Measurements from ENCODE around the gene LAMA5. TPM values are rescaled to one million over a fixed set of nuclear protein-coding genes. Genes with fewer than 3 reads are reported as not detected.

LAMA5 gene
- polyA plus RNA-seq, 1 donor: 96.2 TPM

- no peak for DNase-seq
Observed at GRCh38 chr20:62371588-62372041, 4.5 kb upstream of the LAMA5 start.

- DNase-seq: no peak
Observed at GRCh38 chr20:62370807-62371587, 3.9 kb upstream of the LAMA5 start.

GRCh38 chr20:62370115-62370806 is 3.1 kb upstream of the LAMA5 start:
- DNase-seq: no peak

DNA sequence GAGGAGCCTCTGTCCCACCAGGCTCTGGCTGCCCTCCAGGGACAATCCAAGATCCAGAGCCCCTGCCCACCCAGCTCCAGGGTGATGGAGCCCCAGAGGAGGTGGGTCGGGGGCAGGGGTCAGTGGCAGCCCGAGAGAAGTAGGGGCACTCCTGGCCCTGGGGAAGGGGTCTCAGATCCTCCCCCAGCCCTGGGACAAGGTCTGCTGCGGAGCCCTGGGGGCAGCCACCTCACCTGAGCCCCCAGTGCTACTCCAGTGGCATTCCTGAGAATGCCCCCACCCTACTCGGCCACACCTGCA is 2.7 kb upstream of the LAMA5 start:
- no peak for DNase-seq

DNA sequence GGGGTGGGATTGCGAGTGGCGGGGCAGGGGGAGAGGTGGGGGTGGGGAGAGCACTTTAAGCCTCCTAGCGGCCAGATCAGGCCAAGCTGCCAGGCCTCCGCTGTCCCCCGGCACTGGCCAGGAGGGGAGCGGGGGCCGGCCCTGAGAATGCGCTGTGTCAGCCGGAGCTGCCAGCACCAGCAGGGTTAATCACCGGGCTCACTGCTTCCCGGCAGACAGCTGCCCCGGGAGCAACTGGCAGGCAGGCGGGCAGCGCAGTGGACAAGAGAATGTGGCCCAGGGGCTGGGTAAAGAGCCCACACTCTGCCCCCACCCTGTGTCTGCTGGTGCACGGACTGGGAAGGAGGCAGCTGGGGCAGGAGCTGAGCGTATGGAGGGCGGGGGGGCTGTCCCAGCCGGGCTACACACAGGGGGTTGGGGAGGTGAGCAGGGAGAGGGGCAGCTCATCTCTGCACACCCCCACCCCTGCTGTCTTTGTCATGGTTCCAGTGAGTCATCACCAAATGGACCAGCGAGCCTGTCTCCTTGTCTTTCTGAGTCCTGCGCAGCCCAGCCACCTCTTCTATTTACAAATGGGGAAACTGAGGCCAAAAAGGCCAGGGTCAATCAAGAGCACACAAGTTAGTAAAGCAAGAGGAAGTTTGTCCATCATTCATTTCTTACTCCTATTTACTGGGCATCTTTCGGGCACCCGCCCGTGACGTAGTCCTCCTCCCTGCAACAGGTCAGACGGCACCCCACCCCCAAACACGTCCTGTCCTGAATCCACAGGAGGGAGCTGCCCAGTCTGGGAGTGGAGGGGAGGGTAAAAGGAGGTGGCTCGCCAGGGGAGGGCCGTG is 2.1 kb upstream of the LAMA5 start:
- DNase-seq: no peak

- DNase-seq: no peak
Observed at GRCh38 chr20:62368392-62368975, 1.4 kb upstream of the LAMA5 start.

- DNase-seq: no peak
Observed at GRCh38 chr20:62367633-62368391, 700 bp upstream of the LAMA5 start.

DNA sequence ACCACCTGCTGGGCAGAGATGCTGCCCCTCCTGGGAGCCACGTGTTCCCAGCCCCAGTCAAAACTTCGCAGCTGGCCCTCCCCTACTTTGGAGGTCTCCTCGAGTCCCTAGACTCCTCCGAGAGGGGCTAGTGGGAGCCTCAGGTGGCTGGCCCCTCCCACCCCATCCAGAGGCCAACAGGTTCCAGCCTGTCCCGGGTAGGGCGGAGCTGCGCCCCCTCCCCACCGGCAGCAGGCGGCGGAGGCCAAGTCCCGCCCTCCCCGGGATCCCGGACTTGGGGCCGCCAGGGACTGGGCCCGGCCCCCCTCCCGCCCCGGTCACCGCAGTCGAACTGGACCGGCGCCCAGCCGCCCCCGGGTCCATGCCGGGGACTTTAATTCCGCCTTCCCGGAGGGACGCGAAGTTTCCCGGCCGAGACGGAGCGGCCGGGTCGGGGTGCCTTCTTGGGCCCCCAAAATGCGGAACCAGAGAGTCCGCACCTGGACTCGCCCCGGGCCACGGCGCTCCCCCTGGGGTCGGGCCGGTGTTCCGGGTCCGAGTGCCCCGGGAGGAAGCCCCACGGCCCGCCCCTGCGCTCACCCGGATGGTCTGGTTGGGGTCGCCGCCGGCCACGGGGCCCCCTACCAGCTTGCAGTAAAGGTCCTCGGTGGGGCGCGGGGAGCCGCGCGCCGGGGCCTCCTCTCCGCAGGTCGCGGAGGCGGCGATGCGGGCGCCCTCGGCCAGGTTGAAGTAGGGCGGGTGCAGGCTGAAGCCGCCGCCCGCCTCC is 559 bp downstream of the LAMA5 start:
- DNase-seq: no peak

DNA sequence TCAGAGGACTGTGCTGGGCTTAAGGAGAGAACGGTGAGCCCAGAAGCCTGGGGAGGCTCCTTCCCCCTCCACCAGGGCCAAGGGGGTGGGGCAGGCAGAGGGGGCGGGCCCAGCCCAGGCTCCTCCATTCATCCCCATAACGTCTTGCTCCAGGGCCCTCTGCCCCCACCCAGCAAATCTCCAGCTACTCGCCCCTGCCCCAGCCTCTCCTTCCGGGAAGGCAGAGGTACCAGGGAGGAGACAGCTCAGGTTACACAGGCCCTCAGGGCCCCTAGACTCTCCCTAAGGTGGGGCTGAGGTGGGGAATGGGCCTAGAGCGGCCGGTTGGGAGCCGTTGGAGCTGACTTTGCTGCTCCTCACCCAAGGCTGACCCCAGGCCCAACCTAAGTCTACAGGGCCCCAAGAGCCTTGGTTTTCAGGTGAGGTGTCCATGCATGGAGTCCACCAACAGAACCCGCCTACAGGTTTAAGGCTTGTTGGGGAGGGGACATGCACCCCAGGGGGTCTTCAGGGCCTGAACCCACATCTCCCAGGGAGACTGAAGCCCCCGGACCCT is 1.2 kb downstream of the LAMA5 start:
- no peak for DNase-seq

DNA sequence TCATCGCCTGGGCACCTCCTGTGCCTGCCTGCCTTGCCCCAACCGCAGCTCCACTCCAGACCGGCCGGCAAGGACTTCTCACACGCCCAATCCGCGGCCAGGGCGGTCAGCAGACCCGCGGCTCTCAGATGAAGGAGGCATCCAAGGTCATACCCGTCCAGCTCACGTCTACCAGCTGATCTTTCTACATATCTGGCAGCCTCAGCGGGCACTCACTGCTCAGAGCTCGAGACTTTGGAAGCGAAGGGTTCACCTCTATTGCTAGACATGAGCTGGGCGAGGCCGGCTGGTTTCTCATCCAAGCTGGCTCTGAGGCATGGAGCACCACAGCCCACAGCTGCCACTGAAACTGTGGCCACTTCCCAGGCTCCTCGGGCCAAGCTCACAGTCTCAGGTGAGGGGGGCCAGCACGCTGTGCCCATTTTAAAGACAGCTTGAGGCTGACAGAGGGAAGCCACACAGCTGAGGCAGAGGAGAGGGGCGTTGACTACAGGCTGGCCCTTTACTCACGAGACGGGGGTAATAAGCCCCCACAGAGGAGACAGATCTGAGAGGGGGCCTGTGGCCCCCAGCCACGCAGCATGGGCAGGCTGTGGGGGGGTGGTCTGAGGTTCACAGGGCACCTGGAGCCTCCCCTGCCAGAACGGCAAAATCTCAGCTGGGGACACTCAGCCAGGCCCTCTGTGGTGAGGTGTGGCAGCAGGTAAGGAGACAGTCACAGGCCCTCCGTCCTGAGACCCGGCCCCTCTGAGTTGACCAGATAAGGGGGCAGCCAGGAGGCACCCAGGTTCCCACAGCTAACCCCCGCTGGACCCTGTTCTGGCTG is 2.0 kb downstream of the LAMA5 start:
- no peak for DNase-seq

DNA sequence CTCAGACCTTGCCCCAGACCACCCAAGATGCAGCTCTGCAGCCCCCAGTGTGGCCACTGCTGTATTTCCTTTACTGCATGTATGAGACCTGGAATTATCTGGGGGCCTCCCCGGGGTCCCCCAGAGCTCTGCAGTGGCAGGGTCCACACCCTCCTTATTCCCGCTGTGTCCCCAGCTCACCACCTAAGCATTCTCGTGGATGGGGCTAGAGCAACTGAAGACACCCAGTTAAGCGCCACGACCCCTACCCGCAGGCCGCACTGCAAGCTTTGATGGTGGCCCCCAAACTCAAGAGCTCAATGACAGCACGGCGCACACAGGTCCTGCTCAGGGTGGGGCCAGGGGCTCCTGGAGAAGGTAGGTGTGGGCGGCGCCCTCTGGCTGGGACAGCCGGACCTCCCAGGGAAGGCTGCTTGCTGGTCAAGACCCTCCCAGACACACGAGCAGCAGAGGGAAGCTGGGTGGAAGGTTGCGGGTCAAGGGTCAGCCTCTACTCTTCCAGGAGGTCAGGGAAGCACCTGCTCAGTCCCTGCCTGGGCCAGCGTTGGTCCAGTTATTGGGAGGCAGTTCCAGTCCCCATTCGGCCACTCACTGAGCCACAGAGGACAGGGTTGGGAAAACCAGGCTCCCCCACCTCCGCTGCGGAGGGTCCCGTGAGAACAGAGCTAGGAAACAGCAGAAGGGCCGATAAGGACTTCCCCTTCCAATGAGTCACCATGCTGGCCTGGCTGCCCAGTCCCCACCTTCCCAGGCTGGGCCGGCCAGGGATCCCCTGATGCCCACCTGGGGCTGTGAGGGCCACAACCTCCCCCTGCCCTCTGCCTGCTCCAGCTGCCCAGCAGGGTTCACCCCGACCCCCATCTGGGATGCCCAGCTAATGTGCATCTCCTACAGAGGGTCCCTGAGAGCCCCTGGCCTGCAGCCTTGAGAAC is 2.9 kb downstream of the LAMA5 start:
- no peak for DNase-seq

DNA sequence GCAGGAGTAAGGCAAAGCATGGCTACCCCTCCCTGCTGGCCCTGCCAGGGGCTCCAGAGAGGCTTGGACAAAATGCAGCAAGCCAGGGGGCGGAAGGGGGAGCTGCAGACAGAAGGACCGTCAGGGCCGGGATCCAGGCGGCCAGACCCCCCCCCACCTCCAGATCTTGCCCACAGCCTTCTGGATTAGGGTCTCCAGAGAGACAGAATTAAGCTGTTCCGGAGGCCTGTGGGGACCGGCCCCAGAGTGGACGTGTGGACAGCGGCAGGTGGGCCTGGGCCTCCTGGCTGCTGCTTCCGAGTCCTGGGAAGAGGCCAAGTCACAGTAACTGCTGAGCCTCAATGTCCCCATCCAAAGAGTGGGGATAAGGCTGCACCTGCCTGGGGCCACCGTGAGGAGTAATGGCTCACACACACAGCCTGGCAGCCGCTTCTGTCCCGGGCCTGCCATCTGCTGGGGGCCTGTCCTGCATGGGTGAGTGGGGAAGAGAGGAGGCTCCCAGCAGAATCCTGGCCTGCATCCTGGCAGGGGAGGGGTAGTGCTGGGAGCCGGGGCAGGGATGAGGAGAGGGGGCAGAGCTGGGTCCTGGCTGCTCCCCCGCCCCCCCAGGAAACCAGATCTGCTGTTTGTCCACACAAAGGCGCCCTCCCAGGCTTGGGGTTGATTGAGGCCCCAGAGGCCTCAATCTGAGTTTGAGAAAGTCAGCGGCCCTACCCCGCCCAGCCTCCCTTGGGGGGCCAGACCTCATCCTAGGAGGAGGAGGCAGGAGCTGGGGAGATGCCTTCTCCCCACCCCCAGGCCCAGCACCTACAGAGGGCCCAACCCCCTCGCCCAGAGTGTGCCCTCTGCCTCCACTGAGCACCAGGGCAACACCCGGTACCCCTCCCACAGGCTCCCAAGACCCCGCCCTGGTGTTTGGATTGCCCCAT is 3.9 kb downstream of the LAMA5 start:
- DNase-seq: no peak

DNA sequence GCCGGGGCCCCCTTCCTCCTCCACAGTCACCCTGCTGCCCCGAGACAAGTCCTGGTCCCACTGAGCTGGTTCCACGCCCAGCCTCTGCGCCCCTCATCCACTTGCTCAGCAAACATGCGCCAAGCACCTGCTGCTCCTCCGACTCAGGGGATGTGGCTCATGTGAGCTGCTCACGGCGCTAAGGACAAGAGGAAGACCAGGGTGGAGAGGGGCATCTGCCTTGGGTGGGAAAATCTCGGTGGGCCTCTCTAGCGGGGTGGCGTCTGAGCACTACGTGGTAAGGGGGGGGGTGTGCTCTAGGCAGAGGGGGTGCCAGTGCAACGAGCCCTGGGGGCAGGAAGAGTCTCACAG is 4.5 kb downstream of the LAMA5 start:
- DNase-seq: no peak

- DNase-seq: no peak
Observed at GRCh38 chr20:62361799-62362589, 5.1 kb downstream of the LAMA5 start.

GRCh38 chr20:62360854-62361798 is 6.0 kb downstream of the LAMA5 start:
- DNase-seq: no peak

Data from hindlimb muscle (tissue), 1 donor.